Ishikawa (cell line): ENCODE results near the gene LRBA.

Experiments
- CEBPB ChIP-seq: IDR thresholded peaks from 2 replicates; pipeline ENCODE4 v1.6.1; 2012
- CREB1 ChIP-seq: IDR thresholded peaks from 2 replicates; pipeline ENCODE4 v1.6.1; 2012; ENCODE audit warnings: low read depth
- EGR1 ChIP-seq: IDR thresholded peaks from 2 replicates; pipeline ENCODE4 v1.6.1; 2012
- EP300 ChIP-seq: IDR thresholded peaks from 2 replicates; pipeline ENCODE4 v1.6.1; 2012; ENCODE audit warnings: borderline replicate concordance
- FOXM1 ChIP-seq: IDR thresholded peaks from 2 replicates; pipeline ENCODE4 v1.6.1; 2012; ENCODE audit warnings: low read depth, borderline replicate concordance
- MAX ChIP-seq: IDR thresholded peaks from 2 replicates; pipeline ENCODE4 v1.6.1; 2012
- NFIC ChIP-seq: IDR thresholded peaks from 2 replicates; pipeline ENCODE4 v1.6.1; 2012
- RAD21 ChIP-seq: IDR thresholded peaks from 2 replicates; pipeline ENCODE4 v1.6.1; 2012; ENCODE audit warnings: low read depth
- REST ChIP-seq: IDR thresholded peaks from 2 replicates; pipeline ENCODE4 v1.6.1; 2012; ENCODE audit warnings: low read depth, mild to moderate bottlenecking
- TAF1 ChIP-seq: IDR thresholded peaks from 2 replicates; pipeline ENCODE4 v1.6.1; 2012; ENCODE audit warnings: low read depth, mild to moderate bottlenecking
- TCF12 ChIP-seq: IDR thresholded peaks from 2 replicates; pipeline ENCODE4 v1.6.1; 2012; ENCODE audit warnings: low read depth
- TEAD4 ChIP-seq: IDR thresholded peaks from 2 replicates; pipeline ENCODE4 v1.6.1; 2012
- USF1 ChIP-seq: IDR thresholded peaks from 2 replicates; pipeline ENCODE4 v1.6.1; 2012
- YY1 ChIP-seq: IDR thresholded peaks from 2 replicates; pipeline ENCODE4 v1.6.1; 2012; ENCODE audit warnings: low read depth
- ZBTB7A ChIP-seq: IDR thresholded peaks from 2 replicates; pipeline ENCODE4 v1.6.1; 2012; ENCODE audit warnings: low read depth

The LRBA gene

GRCh38 chr4:150477869-150478268 lies 537.2 kb downstream of the LRBA start:
- no peak for TF ChIP-seq REST
- TF ChIP-seq CEBPB = no peak
- TF ChIP-seq CREB1 = no peak
- no peak for TF ChIP-seq RAD21
- no peak for TF ChIP-seq ZBTB7A

DNA sequence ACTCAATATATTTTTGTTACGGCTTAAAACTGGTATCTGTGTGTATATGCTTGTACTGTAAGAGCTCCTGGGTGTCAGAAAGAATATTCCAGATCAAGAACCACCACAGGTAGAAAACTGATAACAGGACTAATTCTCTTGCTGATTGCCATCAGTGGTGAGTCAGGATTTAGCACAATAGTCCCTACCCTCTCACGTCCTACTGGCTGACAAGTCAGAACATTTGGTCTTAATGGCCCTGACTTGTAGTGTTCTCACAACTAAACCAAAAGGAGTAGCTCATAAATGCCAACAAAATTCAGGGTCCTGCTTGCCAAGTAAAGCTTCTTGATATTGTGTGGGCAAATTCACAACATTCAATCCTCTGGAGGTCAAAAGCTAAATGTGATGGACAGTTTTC lies 538.3 kb downstream of the LRBA start:
- no peak for TF ChIP-seq ZBTB7A
- TF ChIP-seq RAD21 = no peak
- no peak for TF ChIP-seq TAF1
- TF ChIP-seq NFIC = no peak
- TF ChIP-seq TCF12 = no peak
- TF ChIP-seq EGR1 = no peak
- TF ChIP-seq EP300 = no peak
- no peak for TF ChIP-seq TEAD4
- no peak for TF ChIP-seq MAX
- no peak for TF ChIP-seq CREB1
- TF ChIP-seq CEBPB = no peak

GRCh38 chr4:150475763-150476162 lies 539.3 kb downstream of the LRBA start:
- TF ChIP-seq EP300 (no peak), CEBPB (no peak), REST (no peak), TAF1 (no peak), USF1 (no peak), RAD21 (no peak), NFIC (no peak), CREB1 (no peak), ZBTB7A (no peak), EGR1 (no peak), YY1 (no peak), FOXM1 (no peak)

GRCh38 chr4:150464523-150464922 lies 550.6 kb downstream of the LRBA start:
- TF ChIP-seq USF1 (no peak), YY1 (no peak), TCF12 (no peak), EP300 (no peak), EGR1 (no peak), CREB1 (no peak), TAF1 (no peak), CEBPB (no peak), RAD21 (no peak), TEAD4 (no peak), NFIC (no peak), FOXM1 (no peak), REST (no peak), ZBTB7A (no peak), MAX (no peak)

DNA sequence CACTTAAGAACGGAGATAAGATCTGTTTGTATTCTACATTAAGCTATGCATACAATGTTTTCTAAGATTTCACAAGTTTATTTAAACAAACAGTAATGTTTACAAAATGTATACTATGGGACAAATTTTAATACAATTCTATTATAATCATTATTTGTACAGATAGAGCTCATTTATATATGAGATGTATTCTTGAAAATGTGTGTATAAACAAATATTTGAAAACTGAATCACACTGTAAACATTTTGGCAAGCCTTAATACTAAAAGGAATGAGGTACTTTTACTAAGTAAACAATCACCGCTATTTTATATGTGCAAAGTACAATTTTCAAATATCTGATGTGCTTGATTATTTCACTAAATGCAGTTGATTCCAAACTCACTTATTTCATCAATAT lies 552.3 kb downstream of the LRBA start:
- no peak for TF ChIP-seq CREB1

- no peak for TF ChIP-seq RAD21
- TF ChIP-seq TCF12 = no peak
- no peak for TF ChIP-seq CEBPB
- TF ChIP-seq ZBTB7A = no peak
- TF ChIP-seq YY1 = no peak
- no peak for TF ChIP-seq TEAD4
- TF ChIP-seq EP300 = no peak
- TF ChIP-seq CREB1 = no peak
- TF ChIP-seq EGR1 = no peak
- no peak for TF ChIP-seq MAX
- no peak for TF ChIP-seq USF1
- TF ChIP-seq REST = no peak
- no peak for TF ChIP-seq NFIC
- no peak for TF ChIP-seq TAF1
- TF ChIP-seq FOXM1 = no peak
These were observed 553.1 kb downstream of the LRBA start for GRCh38 chr4:150461957-150462356.
